ENCODE data around the gene PTPRK. TPM values are rescaled to one million over a fixed set of nuclear protein-coding genes. Genes with fewer than 3 reads are reported as not detected.

Gene PTPRK
- total and polyA plus RNA-seq, 2 donors (not counting 1 experiment from before 2014, with no cell fraction given), result 16.2 to 18.7 TPM

GRCh38 chr6:128511506-128511905 is 8.9 kb downstream of the PTPRK start:
- no peak for DNase-seq
- intact Hi-C loops (cut with micrococcal nuclease), result no loop called here
- no peaks in the 10 kb centered on the region for H3K4me1 Mint-ChIP-seq
- H3K36me3 ChIP-seq (replicated peaks in 1 of 2; ENCODE audit: control extremely low read depth in 1 of 2, control insufficient read depth in 1 of 2, extremely low read depth in 1 of 2, insufficient read depth in 2 of 2, low read length in 1 of 2), result no peaks in the 10 kb centered on the region
- H3K4me1 ChIP-seq (ENCODE audit: control insufficient read depth in 2 of 2, insufficient read depth in 2 of 2, low read length in 2 of 2), result no peaks in the 10 kb centered on the region
- no peak overlapping the region for H3K27ac ChIP-seq (ENCODE audit: low read length in 2 of 2)
- no peaks in the 10 kb centered on the region for H4K20me1 ChIP-seq (ENCODE audit: control insufficient read depth, insufficient read depth, low read length, poor library complexity, severe bottlenecking)
- 100% methylated on average over 1 of the region's 5 CpGs for WGBS (ENCODE audit: insufficient coverage)
- H3K27ac Mint-ChIP-seq, result no peak overlapping the region
- TF ChIP-seq EZH2 (IDR thresholded peaks at IDR 0.05; ENCODE audit: borderline replicate concordance, insufficient read depth, low read depth, low read length, poor library complexity, severe bottlenecking) (no peak), CTCF (IDR thresholded peaks at IDR 0.05) (no peak)
- H3K9me3 Mint-ChIP-seq (ENCODE audit: insufficient read depth), result no peaks in the 10 kb centered on the region
- no peak overlapping the region for H3K4me2 ChIP-seq (replicated peaks; ENCODE audit: low read depth, low read length, poor library complexity, severe bottlenecking)
- POLR2A ChIA-PET, result no interaction called here
- ATAC-seq (ENCODE audit: low read depth), result no peak
- no peak overlapping the region for H3K4me3 Mint-ChIP-seq
- no peaks in the 10 kb centered on the region for H3K9me3 ChIP-seq (ENCODE audit: control extremely low read depth in 1 of 3, control insufficient read depth in 2 of 3, insufficient read depth in 1 of 3, low read length in 2 of 3)
- no peak overlapping the region for H2AFZ ChIP-seq (ENCODE audit: insufficient read depth, low read depth, low read length, poor library complexity, severe bottlenecking)
- peaks cover 0 to under 1% (median 0%) of the 10 kb centered on the region in 4 experiments for H3K27me3 ChIP-seq (replicated peaks in 1 of 4; ENCODE audit: control extremely low read depth in 1 of 4, control insufficient read depth in 3 of 4, insufficient read depth in 4 of 4, low read length in 3 of 4)
- H3K9ac ChIP-seq (ENCODE audit: low read length), result no peak overlapping the region
- no peak overlapping the region for H3K4me3 ChIP-seq (ENCODE audit: control extremely low read depth in 1 of 5, extremely low read depth in 1 of 5, insufficient read depth in 1 of 5, low read depth in 2 of 5, low read length in 4 of 5)
- peaks cover 29% of the 10 kb centered on the region for H3K27me3 Mint-ChIP-seq
- H3K79me2 ChIP-seq (ENCODE audit: control insufficient read depth, insufficient read depth, low read length), result no peaks in the 10 kb centered on the region
- CTCF ChIA-PET, result no interaction called here

GRCh38 chr6:128509709-128510108 is 10.7 kb downstream of the PTPRK start:
- no peaks in the 10 kb centered on the region for H3K4me1 Mint-ChIP-seq
- no peak for ATAC-seq (ENCODE audit: low read depth)
- CTCF ChIA-PET, result no interaction called here

More at GRCh38 chr6:128509709-128510108, 10.7 kb downstream of the PTPRK start:
- Histone ChIP-seq H3K79me2 (ENCODE audit: control insufficient read depth, insufficient read depth, low read length) (no peaks in the 10 kb centered on the region), H3K27me3 (replicated peaks in 1 of 4; ENCODE audit: control extremely low read depth in 1 of 4, control insufficient read depth in 3 of 4, insufficient read depth in 4 of 4, low read length in 3 of 4) (no peaks in the 10 kb centered on the region), H3K9ac (ENCODE audit: low read length) (no peak overlapping the region), H4K20me1 (ENCODE audit: control insufficient read depth, insufficient read depth, low read length, poor library complexity, severe bottlenecking) (no peaks in the 10 kb centered on the region), H3K9me3 (ENCODE audit: control extremely low read depth in 1 of 3, control insufficient read depth in 2 of 3, insufficient read depth in 1 of 3, low read length in 2 of 3) (no peaks in the 10 kb centered on the region), H3K4me2 (replicated peaks; ENCODE audit: low read depth, low read length, poor library complexity, severe bottlenecking) (no peak overlapping the region), H3K36me3 (replicated peaks in 1 of 2; ENCODE audit: control extremely low read depth in 1 of 2, control insufficient read depth in 1 of 2, extremely low read depth in 1 of 2, insufficient read depth in 2 of 2, low read length in 1 of 2) (no peaks in the 10 kb centered on the region), H3K27ac (ENCODE audit: low read length in 2 of 2) (no peak overlapping the region), H3K4me3 (ENCODE audit: control extremely low read depth in 1 of 5, extremely low read depth in 1 of 5, insufficient read depth in 1 of 5, low read depth in 2 of 5, low read length in 4 of 5) (no peak overlapping the region), H2AFZ (ENCODE audit: insufficient read depth, low read depth, low read length, poor library complexity, severe bottlenecking) (no peak overlapping the region), H3K4me1 (ENCODE audit: control insufficient read depth in 2 of 2, insufficient read depth in 2 of 2, low read length in 2 of 2) (no peaks in the 10 kb centered on the region)
- peaks cover 16% of the 10 kb centered on the region for H3K27me3 Mint-ChIP-seq
- no peak overlapping the region for H3K4me3 Mint-ChIP-seq
- POLR2A ChIA-PET, result no interaction called here
- intact Hi-C loops (cut with micrococcal nuclease), result no loop called here
- no CpG with 5 or more reads among the region's 1 CpG for WGBS (ENCODE audit: insufficient coverage)
- TF ChIP-seq CTCF (IDR thresholded peaks at IDR 0.05), result no peak
- TF ChIP-seq EZH2 (IDR thresholded peaks at IDR 0.05; ENCODE audit: borderline replicate concordance, insufficient read depth, low read depth, low read length, poor library complexity, severe bottlenecking), result no peak
- H3K27ac Mint-ChIP-seq, result no peak overlapping the region
- no peaks in the 10 kb centered on the region for H3K9me3 Mint-ChIP-seq (ENCODE audit: insufficient read depth)
- DNase-seq, result no peak
